Endothelial cell of umbilical vein (primary cell): ENCODE data around the gene MNAT1. TPM values are rescaled to one million over a fixed set of nuclear protein-coding genes. Genes with fewer than 3 reads are reported as not detected.

Experiments
- BruUV-seq: library from RNA; stranded (reverse); fragments of 400-500 nt; replicated peaks from 2 replicates; lab custom pipeline; 2021; lab: Mats Ljungman, UMichigan
- CTCF ChIA-PET: fragments of 300-600, 350-600 bp; sonication (Branson Sonifier 250); formaldehyde crosslinking; loops from one replicate; lab custom pipeline; 2021; ENCODE audit warnings: antibody characterized with exemption, inconsistent platforms; lab: Charles Lee
- POLR2A ChIA-PET: fragments of 300-600, 350-600 bp; sonication (Branson Sonifier 250); formaldehyde crosslinking; loops from one replicate; lab custom pipeline; 2021; ENCODE audit warnings: antibody characterized with exemption, inconsistent platforms; lab: Charles Lee
- DNase-seq: peaks from one replicate; pipeline ENCODE4 v3.0.0-alpha.2; 2011; ENCODE audit warnings: low read depth, low spot score
- FAIRE-seq: peaks from 2 replicates; lab custom pipeline; 2011; peaks lifted over from hg19 to GRCh38; lab: Jason Lieb, UNC
- H2AFZ ChIP-seq: 2 replicates; pipeline ENCODE4 v1.6.0; 2012; ENCODE audit warnings: low read depth, low read length, control low read depth, inconsistent platforms
- H3K27ac ChIP-seq: 2 replicates; pipeline ENCODE4 v1.5.1; 2011; ENCODE audit warnings: low read depth, mild to moderate bottlenecking, control low read depth, low read length, moderate library complexity; ENCODE audit not compliant: insufficient read depth
- H3K27me3 ChIP-seq, 2 experiments: 2 replicates each; pipeline versions ENCODE4 v1.6.0 to v1.6.1; 2011; ENCODE audit warnings: low read length in 2 of 2, mixed read lengths in 1 of 2; ENCODE audit not compliant: control insufficient read depth in 2 of 2, insufficient read depth in 2 of 2
- H3K36me3 ChIP-seq, 2 experiments: 2 replicates in 1 of 2; 3 replicates in 1 of 2; pipeline ENCODE4 v1.5.1; 2011; ENCODE audit warnings: low read length in 2 of 2, mild to moderate bottlenecking in 1 of 2, moderate library complexity in 1 of 2; ENCODE audit not compliant: control insufficient read depth in 2 of 2, insufficient read depth in 2 of 2; ENCODE audit errors: extremely low read depth in 1 of 2
- H3K4me1 ChIP-seq: 3 replicates; pipeline ENCODE4 v1.5.1; 2011; ENCODE audit warnings: mild to moderate bottlenecking, low read length; ENCODE audit not compliant: control insufficient read depth, insufficient read depth; ENCODE audit errors: extremely low read depth
- H3K4me2 ChIP-seq: 2 replicates; pipeline ENCODE4 v1.6.1; 2011; ENCODE audit warnings: low read length, control low read depth, mixed read lengths; ENCODE audit not compliant: insufficient read depth
- H3K4me3 ChIP-seq, 3 experiments: fragments of 200-600 bp in 1 of 3; sonication (generic), shearing (Covaris generic) in 1 of 3; replicated peaks in 1 of 3; 2 replicates each; pipeline ENCODE4 v1.5.1; 2011 to 2016; ENCODE audit warnings: control low read depth in 3 of 3, low read length in 3 of 3, mild to moderate bottlenecking in 2 of 3, inconsistent platforms in 1 of 3, low read depth in 1 of 3, moderate library complexity in 1 of 3; ENCODE audit not compliant: insufficient read depth in 1 of 3
- H3K79me2 ChIP-seq: 2 replicates; pipeline ENCODE4 v1.6.0; 2012; ENCODE audit warnings: low read length, inconsistent platforms; ENCODE audit not compliant: control insufficient read depth, insufficient read depth
- H3K9ac ChIP-seq: replicated peaks from 2 replicates; pipeline ENCODE3; 2011; ENCODE audit warnings: low read length, control low read depth; ENCODE audit not compliant: insufficient read depth; ENCODE audit errors: extremely low read depth
- H3K9me1 ChIP-seq: replicated peaks from 3 replicates; pipeline ENCODE4 v1.6.0; 2011; ENCODE audit warnings: mild to moderate bottlenecking, low read length; ENCODE audit not compliant: control insufficient read depth, insufficient read depth; ENCODE audit errors: extremely low read depth
- H3K9me3 ChIP-seq: replicated peaks from 2 replicates; pipeline ENCODE4 v1.5.1; 2012; ENCODE audit warnings: low read length, inconsistent platforms; ENCODE audit not compliant: control insufficient read depth, insufficient read depth
- H4K20me1 ChIP-seq: replicated peaks from 2 replicates; pipeline ENCODE3; 2011; ENCODE audit warnings: mild to moderate bottlenecking, low read length; ENCODE audit not compliant: control insufficient read depth, insufficient read depth; ENCODE audit errors: extremely low read depth
- CTCF ChIP-seq, 2 donors: IDR thresholded peaks; 1 replicate in 1 of 2; 2 replicates in 1 of 2; pipeline ENCODE4 v1.5.1; 2011; ENCODE audit warnings: low read length in 2 of 2, mild to moderate bottlenecking in 2 of 2, moderate library complexity in 2 of 2, control low read depth in 1 of 2, inconsistent platforms in 1 of 2, low read depth in 1 of 2; ENCODE audit not compliant: insufficient read depth in 1 of 2; ENCODE audit errors: extremely low read depth in 1 of 2
- EZH2 ChIP-seq: IDR thresholded peaks from 2 replicates; pipeline ENCODE4 v1.6.1; 2012; ENCODE audit warnings: borderline replicate concordance, low read depth, mild to moderate bottlenecking, moderate library complexity, low read length, inconsistent platforms; ENCODE audit not compliant: severe bottlenecking
- FOS ChIP-seq: IDR thresholded peaks from 2 replicates; pipeline ENCODE4 v1.6.1; 2011; ENCODE audit warnings: mild to moderate bottlenecking, low read length, moderate library complexity, borderline replicate concordance; ENCODE audit not compliant: insufficient read depth
- GATA2 ChIP-seq: IDR thresholded peaks from 2 replicates; pipeline ENCODE4 v1.7.0; 2011; ENCODE audit warnings: low read depth, mild to moderate bottlenecking, moderate library complexity, mixed read lengths, low read length; ENCODE audit not compliant: insufficient read length, insufficient read depth
- JUN ChIP-seq: IDR thresholded peaks from 2 replicates; pipeline ENCODE4 v1.6.1; 2011; ENCODE audit warnings: borderline replicate concordance, low read depth; ENCODE audit not compliant: insufficient read length, insufficient read depth
- MAX ChIP-seq: IDR thresholded peaks from 2 replicates; pipeline ENCODE4 v1.6.1; 2011; ENCODE audit not compliant: insufficient read depth, insufficient read length
- MYC ChIP-seq: IDR thresholded peaks from one replicate; pipeline ENCODE4 v1.6.1; 2011; ENCODE audit warnings: mild to moderate bottlenecking, low read depth, low read length
- POLR2A ChIP-seq: IDR thresholded peaks from 2 replicates; pipeline ENCODE4 v1.6.1; 2012; ENCODE audit warnings: low read depth, mild to moderate bottlenecking, control low read depth, low read length
- POLR2AphosphoS5 ChIP-seq: IDR thresholded peaks from 2 replicates; pipeline ENCODE4 v1.6.1; 2012; ENCODE audit warnings: low read depth, mild to moderate bottlenecking, control low read depth, low read length, moderate library complexity; ENCODE audit not compliant: insufficient read depth
- dilution Hi-C: fragments of 300-500 bp; cut with MboI; formaldehyde crosslinking; loops from one replicate; pipeline ENCODE4 v1.15.0; 2019; ENCODE audit warnings: low sequenced_read_pairs; ENCODE audit not compliant: extremely low pct_ligation_motif_present
- intact Hi-C: fragments of 100-400 bp; cut with micrococcal nuclease; formaldehyde crosslinking; loops from one replicate; pipeline ENCODE4 v1.10.0; 2022
- polyA plus RNA-seq, 4 experiments: library from polyadenylated mRNA; depleted of rRNA in 3 of 4; stranded (reverse) in 3 of 4; unstranded in 1 of 4; fragments of >200 nt; gene quantifications; 2 replicates each; pipeline versions ENCODE4 v1.2.1 to v1.2.3, GENCODE V29; 2011 to 2012; ENCODE audit warnings: missing spikeins in 1 of 4
- total RNA-seq: library from RNA; stranded (reverse); gene quantifications from 2 replicates; pipeline ENCODE4 v1.2.3, GENCODE V29; 2021

MNAT1 gene
- total and polyA plus RNA-seq, 2 donors (not counting 3 experiments of a cell fraction or from before 2014, with no cell fraction given), result 35.7 to 55.7 TPM

GRCh38 chr14:60963761-60964160 lies 229.2 kb downstream of the MNAT1 start:
- POLR2A ChIA-PET, result no interaction called here
- dilution Hi-C loops, result no loop called here

GRCh38 chr14:60964904-60965303 lies 230.3 kb downstream of the MNAT1 start:
- Histone ChIP-seq H3K4me3 (no peak overlapping the region), H3K9ac (no peak overlapping the region), H3K4me2 (no peak overlapping the region), H3K4me1 (peaks cover 13% of the 10 kb centered on the region), H4K20me1 (no peaks in the 10 kb centered on the region), H3K27me3 (no peaks in the 10 kb centered on the region), H3K9me1 (peaks cover 2% of the 10 kb centered on the region), H3K36me3 (no peaks in the 10 kb centered on the region), H2AFZ (no peak overlapping the region), H3K9me3 (no peaks in the 10 kb centered on the region), H3K79me2 (no peaks in the 10 kb centered on the region), H3K27ac (no peak overlapping the region)
- dilution Hi-C loops (no loop called here), intact Hi-C loops (no loop called here)
- BruUV-seq, result no TSS peak
- DNase-seq (no peak), FAIRE-seq (no peak)
- CTCF ChIA-PET, result interaction anchor here (0.7 to 1.5 kb wide), 2 partner anchors 23 to 120 kb away, joined by 3 to 5 read pairs; no protein-coding TSS in a partner anchor
- TF ChIP-seq MYC (no peak), JUN (no peak), FOS (no peak), EZH2 (no peak), POLR2AphosphoS5 (no peak), CTCF (IDR thresholded peaks at IDR 0.05; ENCODE audit: extremely low read depth in 1 of 2, insufficient read depth in 1 of 2, low read depth in 1 of 2, low read length in 2 of 2) (no peak), MAX (no peak), GATA2 (no peak), POLR2A (no peak)
- POLR2A ChIA-PET, result interaction anchor here (0.9 kb wide), 1 partner anchor 16 kb away, joined by 4 read pairs; the partner anchor contains the start of genes SLC38A6 and TRMT5

More at GRCh38 chr14:60963761-60964160, 229.2 kb downstream of the MNAT1 start:
- BruUV-seq, result no TSS peak
- FAIRE-seq (peak; percentile 56), DNase-seq (peak; percentile 81)
- no peak overlapping the region for H3K27ac ChIP-seq
- no peaks in the 10 kb centered on the region for H3K9me3 ChIP-seq
- CTCF ChIA-PET, result no interaction called here
- H3K4me1 ChIP-seq, result peaks cover 13% of the 10 kb centered on the region
- no peaks in the 10 kb centered on the region for H3K27me3 ChIP-seq
- no peaks in the 10 kb centered on the region for H3K79me2 ChIP-seq
- H3K9ac ChIP-seq, result no peak overlapping the region
- H3K36me3 ChIP-seq, result no peaks in the 10 kb centered on the region
- H3K4me3 ChIP-seq, result no peak overlapping the region
- H3K4me2 ChIP-seq, result peak overlapping the region; percentile 10
- no peak overlapping the region for H2AFZ ChIP-seq
- no peak for TF ChIP-seq MYC
- peak; percentile 12 for TF ChIP-seq FOS
- H3K9me1 ChIP-seq, result no peaks in the 10 kb centered on the region
- intact Hi-C loops, result no loop called here
- no peaks in the 10 kb centered on the region for H4K20me1 ChIP-seq
